ENCODE measurements around the gene DISP2. TPM values are rescaled to one million over a fixed set of nuclear protein-coding genes. Genes with fewer than 3 reads are reported as not detected.

The DISP2 gene
- total and polyA plus RNA-seq, 2 experiments from 2014 or later, result 1.3 to 2.2 TPM

GRCh38 chr15:40414816-40415215 is 56.8 kb downstream of the DISP2 start (continued):
- TF ChIP-seq ZNF462 (CRISPR knock-in tag; IDR thresholded peaks at IDR 0.05) (no peak), NANOG (IDR thresholded peaks at IDR 0.05; ENCODE audit: borderline replicate concordance) (no peak)

GRCh38 chr15:40415226-40415625 is 57.2 kb downstream of the DISP2 start:
- peaks cover 40% of the 10 kb centered on the region for H3K36me3 ChIP-seq (ENCODE audit: insufficient read depth)
- no peaks in the 10 kb centered on the region for H3K9me2 ChIP-seq (ENCODE audit: insufficient read depth)
- DNase-seq (ENCODE audit: low spot score), result no peak
- no peak overlapping the region for H2AFZ ChIP-seq
- 0 out of 2 replicates have a peak, but pooled peaks cover under 1% of the 10 kb centered on the region for H3K4me1 ChIP-seq (ENCODE audit: insufficient read depth)
- Mint-ChIP-seq H3K4me3 (no peak overlapping the region), H3K27ac (no peak overlapping the region), H3K36me3 (ENCODE audit: low read depth) (peaks cover 72% of the 10 kb centered on the region), H3K4me1 (no peaks in the 10 kb centered on the region), H3K9me3 (no peaks in the 10 kb centered on the region), H3K27me3 (ENCODE audit: insufficient read depth, low read depth, poor library complexity) (peaks cover 7% of the 10 kb centered on the region)
- H4K20me1 ChIP-seq (replicated peaks; ENCODE audit: insufficient read depth), result no peaks in the 10 kb centered on the region; the same call in 1 of the 2 replicates
- no peaks in the 10 kb centered on the region for H3K79me2 ChIP-seq (replicated peaks; ENCODE audit: insufficient read depth)
- no peak for ATAC-seq
- H3K27me3 ChIP-seq (ENCODE audit: insufficient read depth), result no peaks in the 10 kb centered on the region
- no peak overlapping the region for H3K4me2 ChIP-seq
- H3K27ac ChIP-seq (ENCODE audit: low read depth), result no peak overlapping the region
- peaks cover 8% of the 10 kb centered on the region for H3F3A ChIP-seq (replicated peaks; ENCODE audit: low read depth)
- TF ChIP-seq EZH2 (IDR thresholded peaks at IDR 0.05; ENCODE audit: low read depth, unreplicated experiment) (no peak), ZNF114 (CRISPR knock-in tag; IDR thresholded peaks at IDR 0.05) (no peak), POLR2AphosphoS5 (IDR thresholded peaks at IDR 0.05; ENCODE audit: low read depth) (no peak), EZH2phosphoT487 (IDR thresholded peaks at IDR 0.05; ENCODE audit: unreplicated experiment) (no peak), REST (IDR thresholded peaks at IDR 0.05; ENCODE audit: unreplicated experiment) (no peak), ETS1 (IDR thresholded peaks at IDR 0.05) (no peak), NANOG (IDR thresholded peaks at IDR 0.05; ENCODE audit: borderline replicate concordance) (no peak), CREB1 (CRISPR knock-in tag; IDR thresholded peaks at IDR 0.05; ENCODE audit: low read depth) (no peak), CTCF (conservative IDR thresholded peaks at IDR 0.05; ENCODE audit: low read depth in 2 of 2) (no peak), ZNF331 (CRISPR knock-in tag; IDR thresholded peaks at IDR 0.05; ENCODE audit: low read depth) (no peak)
- no peak overlapping the region for H3K4me3 ChIP-seq

All from GM23338 (cell line).